HEK293 (cell line): ENCODE results near the gene MYO1G.

Source experiments
- MYNN ChIP-seq: fragments of 450-650 bp; formaldehyde crosslinking; IDR thresholded peaks from 2 replicates; pipeline ENCODE4 v1.5.1; 2016; ENCODE audit warnings: missing biosample characterization, missing genetic modification characterization, borderline replicate concordance
- ZBTB21 ChIP-seq: fragments of 450-650 bp; formaldehyde crosslinking; IDR thresholded peaks from 2 replicates; pipeline ENCODE4 v1.5.1; 2017; ENCODE audit warnings: missing biosample characterization, missing genetic modification characterization
- TF ChIP-seq, protein P1 (sequence below): sonication (generic); formaldehyde crosslinking; IDR thresholded peaks from 2 replicates; pipeline ENCODE4 v1.8.1; 2022; ENCODE audit warnings: mild to moderate bottlenecking, moderate library complexity, missing genetic modification reagents
- TF ChIP-seq, protein P2 (sequence below): fragments of 450-650 bp; formaldehyde crosslinking; IDR thresholded peaks from 2 replicates; pipeline ENCODE4 v1.5.1; 2016; ENCODE audit warnings: missing biosample characterization, missing genetic modification characterization

DNA sequence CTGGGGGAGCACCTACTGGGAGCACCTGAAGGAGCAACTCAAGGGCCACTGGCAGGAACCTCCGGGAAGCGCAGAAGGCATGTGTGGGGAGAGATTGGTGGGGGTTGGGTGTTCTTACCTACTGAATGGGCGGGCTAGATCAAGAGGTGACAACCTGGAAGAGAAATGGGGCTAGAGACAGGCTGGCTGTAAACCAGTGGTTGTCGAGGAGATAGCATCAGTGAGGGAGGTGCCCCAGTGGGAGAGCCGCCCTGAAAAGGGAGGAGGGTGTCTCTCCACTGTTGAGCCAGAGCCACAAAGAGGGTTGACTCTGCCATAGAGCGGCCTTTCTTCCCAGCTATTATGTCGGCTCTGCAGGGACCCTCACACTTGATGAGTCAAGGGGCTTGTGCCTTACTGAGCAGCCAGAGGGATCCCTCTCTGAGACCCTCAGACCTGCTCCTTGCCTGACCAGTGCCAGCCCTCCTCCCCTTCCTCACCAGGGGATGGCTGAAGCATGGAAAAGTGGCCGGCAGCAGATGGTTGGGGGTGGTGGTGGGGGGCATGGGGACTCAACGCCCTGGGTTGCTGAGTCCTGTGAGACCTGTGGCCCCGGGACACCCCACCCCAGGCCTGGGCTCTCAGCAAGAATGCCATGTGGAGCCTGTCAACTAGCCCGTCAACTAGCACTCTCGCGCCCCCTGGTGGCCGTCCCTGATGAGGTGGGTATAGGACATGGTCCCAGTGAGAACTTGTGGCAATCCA is 57.0 kb downstream of the MYO1G start:
- TF ChIP-seq, protein P1, sequence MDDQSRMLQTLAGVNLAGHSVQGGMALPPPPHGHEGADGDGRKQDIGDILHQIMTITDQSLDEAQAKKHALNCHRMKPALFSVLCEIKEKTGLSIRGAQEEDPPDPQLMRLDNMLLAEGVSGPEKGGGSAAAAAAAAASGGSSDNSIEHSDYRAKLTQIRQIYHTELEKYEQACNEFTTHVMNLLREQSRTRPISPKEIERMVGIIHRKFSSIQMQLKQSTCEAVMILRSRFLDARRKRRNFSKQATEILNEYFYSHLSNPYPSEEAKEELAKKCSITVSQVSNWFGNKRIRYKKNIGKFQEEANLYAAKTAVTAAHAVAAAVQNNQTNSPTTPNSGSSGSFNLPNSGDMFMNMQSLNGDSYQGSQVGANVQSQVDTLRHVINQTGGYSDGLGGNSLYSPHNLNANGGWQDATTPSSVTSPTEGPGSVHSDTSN = no peak
- TF ChIP-seq MYNN (tag by site-specific recombination) = no peak
- TF ChIP-seq, protein P2, sequence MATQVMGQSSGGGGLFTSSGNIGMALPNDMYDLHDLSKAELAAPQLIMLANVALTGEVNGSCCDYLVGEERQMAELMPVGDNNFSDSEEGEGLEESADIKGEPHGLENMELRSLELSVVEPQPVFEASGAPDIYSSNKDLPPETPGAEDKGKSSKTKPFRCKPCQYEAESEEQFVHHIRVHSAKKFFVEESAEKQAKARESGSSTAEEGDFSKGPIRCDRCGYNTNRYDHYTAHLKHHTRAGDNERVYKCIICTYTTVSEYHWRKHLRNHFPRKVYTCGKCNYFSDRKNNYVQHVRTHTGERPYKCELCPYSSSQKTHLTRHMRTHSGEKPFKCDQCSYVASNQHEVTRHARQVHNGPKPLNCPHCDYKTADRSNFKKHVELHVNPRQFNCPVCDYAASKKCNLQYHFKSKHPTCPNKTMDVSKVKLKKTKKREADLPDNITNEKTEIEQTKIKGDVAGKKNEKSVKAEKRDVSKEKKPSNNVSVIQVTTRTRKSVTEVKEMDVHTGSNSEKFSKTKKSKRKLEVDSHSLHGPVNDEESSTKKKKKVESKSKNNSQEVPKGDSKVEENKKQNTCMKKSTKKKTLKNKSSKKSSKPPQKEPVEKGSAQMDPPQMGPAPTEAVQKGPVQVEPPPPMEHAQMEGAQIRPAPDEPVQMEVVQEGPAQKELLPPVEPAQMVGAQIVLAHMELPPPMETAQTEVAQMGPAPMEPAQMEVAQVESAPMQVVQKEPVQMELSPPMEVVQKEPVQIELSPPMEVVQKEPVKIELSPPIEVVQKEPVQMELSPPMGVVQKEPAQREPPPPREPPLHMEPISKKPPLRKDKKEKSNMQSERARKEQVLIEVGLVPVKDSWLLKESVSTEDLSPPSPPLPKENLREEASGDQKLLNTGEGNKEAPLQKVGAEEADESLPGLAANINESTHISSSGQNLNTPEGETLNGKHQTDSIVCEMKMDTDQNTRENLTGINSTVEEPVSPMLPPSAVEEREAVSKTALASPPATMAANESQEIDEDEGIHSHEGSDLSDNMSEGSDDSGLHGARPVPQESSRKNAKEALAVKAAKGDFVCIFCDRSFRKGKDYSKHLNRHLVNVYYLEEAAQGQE (tag by site-specific recombination) = no peak
- TF ChIP-seq ZBTB21 = no peak
